OCI-LY1 (cell line): Measurements from ENCODE around the gene SHF.

Experiments
- CTCF ChIP-seq: fragments of 200-600 bp; sonication (generic), shearing (Covaris generic); IDR thresholded peaks from 2 replicates; pipeline ENCODE4 v1.5.1; 2017; ENCODE audit warnings: mild to moderate bottlenecking, antibody characterized with exemption, low read length, moderate library complexity, mixed read lengths
- EZH2 ChIP-seq: fragments of 200-600 bp; sonication (generic), shearing (Covaris generic); IDR thresholded peaks from 2 replicates; pipeline ENCODE4 v1.8.0; 2017; ENCODE audit warnings: borderline replicate concordance, mixed run types, mild to moderate bottlenecking, antibody characterized with exemption, low read length, moderate library complexity, mixed read lengths

GRCh38 chr15:45141386-45141785 lies 46.4 kb downstream of the SHF start:
- TF ChIP-seq CTCF (no peak), EZH2 (no peak)
